GM21381 (cell line): ENCODE data around the gene SERPINB12.

ENCODE experiments used
- ATAC-seq: cut with Tn5 transposase; IDR thresholded peaks from one replicate; pipeline ENCODE4 v1.9.1; 2021; ENCODE audit warnings: mild to moderate bottlenecking, moderate library complexity; ENCODE audit not compliant: unreplicated experiment

SERPINB12 gene, protein sequence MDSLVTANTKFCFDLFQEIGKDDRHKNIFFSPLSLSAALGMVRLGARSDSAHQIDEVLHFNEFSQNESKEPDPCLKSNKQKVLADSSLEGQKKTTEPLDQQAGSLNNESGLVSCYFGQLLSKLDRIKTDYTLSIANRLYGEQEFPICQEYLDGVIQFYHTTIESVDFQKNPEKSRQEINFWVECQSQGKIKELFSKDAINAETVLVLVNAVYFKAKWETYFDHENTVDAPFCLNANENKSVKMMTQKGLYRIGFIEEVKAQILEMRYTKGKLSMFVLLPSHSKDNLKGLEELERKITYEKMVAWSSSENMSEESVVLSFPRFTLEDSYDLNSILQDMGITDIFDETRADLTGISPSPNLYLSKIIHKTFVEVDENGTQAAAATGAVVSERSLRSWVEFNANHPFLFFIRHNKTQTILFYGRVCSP

DNA sequence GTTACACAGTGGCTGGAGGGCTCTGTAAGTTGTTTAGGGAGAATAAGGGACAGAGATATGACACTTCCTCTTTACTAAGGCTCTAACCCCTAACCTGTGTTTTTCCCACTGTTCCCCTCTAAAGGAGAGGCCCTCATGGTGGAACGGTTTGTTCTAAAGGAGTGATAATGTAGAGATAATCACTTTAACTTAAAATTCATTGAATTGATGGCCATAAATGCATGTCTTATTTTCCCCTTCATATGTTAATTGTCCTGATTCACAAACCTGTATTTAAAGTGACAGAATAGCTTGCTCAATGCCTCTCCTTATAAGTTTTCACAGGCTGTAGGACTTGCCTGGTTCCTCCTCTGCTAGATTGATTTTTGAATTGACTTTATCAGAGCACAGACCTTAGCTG is at the start of gene SERPINB12:
TSS of gene SERPINB12 (plus strand) at position 301 of the 400 bp plus-strand sequence. CDS start 13,791 bp downstream, outside the sequence.
- ATAC-seq = no peak

- no peak for ATAC-seq
Observed at GRCh38 chr18:63492851-63493250, 49.3 kb upstream of the SERPINB12 start.

DNA sequence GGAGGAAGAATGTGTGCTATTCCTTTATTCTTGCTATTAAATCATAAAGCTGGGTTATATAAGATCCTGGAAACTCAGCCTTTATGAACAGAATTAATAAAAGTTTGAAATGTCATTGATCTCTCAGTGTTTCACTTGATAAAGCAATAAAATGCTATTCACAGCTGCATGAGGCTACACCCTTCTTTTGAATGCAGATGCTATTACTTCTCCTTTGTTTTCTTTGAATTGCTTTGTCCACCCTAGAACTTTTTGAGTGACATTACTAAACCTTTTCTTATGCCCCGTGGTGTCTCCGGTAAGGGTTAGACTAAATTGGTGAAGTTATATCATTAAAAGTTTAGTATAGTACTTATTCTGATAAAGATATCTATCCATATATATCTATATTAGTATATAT is 46.5 kb upstream of the SERPINB12 start:
- ATAC-seq = no peak

DNA sequence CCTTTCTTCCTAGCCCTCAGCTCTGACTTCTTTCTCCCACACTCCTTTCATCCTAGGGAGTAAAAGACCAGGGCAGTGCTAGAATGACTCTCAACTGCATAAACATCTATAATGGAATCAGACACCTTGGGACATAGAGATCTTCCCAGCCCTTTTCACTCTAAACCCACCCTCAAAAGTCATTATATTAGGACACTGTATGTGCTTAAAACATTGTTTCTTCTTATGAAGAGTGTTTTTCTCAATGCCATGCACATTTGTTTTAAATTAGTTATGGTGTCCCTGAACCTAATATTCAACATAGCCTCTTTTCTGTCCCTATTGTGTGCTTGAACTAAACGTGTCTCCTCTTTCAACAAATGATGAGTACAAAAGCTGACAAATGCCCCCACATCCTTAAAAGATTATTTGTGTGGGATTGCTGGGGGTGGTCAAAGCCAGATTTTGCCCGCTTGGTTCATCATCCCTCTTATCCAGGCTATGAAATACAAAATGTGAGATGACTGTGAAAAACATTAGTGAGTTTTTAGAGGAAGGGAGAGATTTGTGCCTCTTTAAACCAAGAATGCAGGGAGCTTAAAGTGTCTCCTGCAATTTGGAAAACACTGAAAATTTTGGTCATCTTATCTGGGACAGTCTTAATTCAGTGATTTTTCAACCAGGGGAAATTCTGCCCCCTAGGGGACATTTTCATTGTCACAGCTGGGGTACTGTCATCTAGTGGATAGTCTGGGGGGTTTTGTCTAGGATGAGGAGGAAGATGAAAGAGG is 36.4 kb upstream of the SERPINB12 start:
- ATAC-seq = no peak

- ATAC-seq = no peak
Observed at GRCh38 chr18:63506336-63506646, 35.9 kb upstream of the SERPINB12 start.

DNA sequence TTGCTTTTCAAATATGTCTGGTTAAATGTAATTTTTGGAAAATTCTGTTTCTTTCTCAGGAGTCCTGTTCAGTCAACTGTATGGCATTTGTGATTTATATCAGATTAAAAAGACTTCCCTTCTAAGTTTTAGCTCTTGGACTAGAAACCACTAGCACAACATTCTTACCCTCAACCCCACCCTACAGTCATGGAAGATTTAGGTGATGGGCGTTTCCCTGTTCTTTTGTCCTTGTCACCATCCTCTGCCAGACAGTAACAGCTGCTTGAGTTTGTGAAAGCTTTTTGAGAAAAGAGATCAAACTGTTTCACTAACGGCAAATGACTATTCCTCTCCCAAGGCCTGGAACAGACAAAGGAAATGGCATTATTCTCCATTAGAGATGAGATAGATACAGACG is 33.6 kb upstream of the SERPINB12 start:
- ATAC-seq = no peak

DNA sequence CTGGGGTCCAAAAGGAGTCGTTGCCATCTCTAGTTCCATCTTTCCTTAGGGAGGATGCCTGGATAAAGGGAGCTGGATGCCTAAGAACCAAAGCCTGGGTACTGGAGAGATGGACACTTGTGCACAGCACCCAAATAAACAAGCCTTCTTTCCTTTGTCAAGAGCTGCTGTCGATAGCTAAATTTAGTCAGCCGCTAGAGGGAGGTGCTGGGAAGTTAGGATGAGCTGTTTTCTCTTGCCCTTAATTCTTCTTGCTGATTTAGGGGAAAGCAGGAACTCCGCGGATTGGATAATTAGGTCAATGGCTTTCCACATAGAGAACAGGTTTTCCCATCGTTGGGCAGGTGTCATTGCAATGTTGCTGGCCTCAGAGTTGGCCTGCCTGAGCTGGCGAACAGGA is 30.9 kb upstream of the SERPINB12 start:
- no peak for ATAC-seq

- no peak for ATAC-seq
Observed at GRCh38 chr18:63514326-63514725, 27.8 kb upstream of the SERPINB12 start.

DNA sequence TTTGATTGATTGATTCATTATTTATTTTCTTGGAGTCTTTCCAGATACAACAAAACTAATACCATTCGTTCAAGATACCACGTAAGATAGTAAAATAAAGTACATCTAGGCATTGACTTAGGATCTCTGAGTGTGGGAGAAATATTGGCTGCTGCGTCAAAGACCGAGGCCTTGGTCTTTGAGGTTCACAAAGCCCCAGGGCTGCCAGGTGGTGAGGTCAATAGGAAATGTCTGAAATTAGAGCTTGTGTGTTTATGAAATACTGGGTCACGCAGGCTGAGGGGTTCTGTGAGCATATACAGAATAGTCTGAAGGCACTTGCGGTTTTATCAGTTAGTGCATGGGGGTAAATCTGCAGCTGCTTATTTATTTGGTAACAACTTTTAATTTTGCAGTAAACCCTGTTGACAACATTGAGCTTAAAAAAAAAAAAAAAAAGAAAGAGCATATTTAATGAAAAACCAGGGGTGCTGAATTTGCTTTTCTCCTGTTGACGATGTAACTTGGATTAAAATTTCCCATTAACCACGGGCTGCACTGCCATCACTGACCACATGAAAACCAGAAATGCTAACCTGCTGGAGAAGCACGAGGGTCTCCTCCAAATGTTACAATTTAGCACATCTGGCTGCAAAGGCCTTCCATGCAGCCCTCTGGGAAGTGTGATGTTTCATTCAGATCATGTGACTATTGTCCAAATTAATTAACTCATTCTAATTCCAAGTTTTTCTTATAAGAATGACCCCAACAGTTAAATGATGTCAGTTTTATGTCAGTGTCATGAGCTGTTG is 27.1 kb upstream of the SERPINB12 start:
- no peak for ATAC-seq

DNA sequence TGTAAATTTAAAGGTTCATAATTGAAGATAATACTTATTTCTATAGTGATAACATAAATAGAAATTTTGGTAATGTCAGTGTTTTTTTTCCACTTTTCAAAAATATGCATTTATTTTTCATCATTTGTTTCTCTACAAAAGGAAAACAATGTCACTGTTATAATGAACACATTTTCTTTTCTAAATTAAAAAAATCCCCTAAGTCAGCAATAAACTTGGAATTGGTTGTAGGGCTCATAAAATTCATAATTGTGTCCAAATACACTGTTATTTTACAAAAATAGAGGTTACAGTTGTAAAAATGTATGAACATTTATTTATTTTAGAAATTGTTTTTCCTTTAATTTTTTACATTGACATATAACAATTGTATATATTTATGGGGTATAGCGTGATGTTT is 26.4 kb upstream of the SERPINB12 start:
- no peak for ATAC-seq

DNA sequence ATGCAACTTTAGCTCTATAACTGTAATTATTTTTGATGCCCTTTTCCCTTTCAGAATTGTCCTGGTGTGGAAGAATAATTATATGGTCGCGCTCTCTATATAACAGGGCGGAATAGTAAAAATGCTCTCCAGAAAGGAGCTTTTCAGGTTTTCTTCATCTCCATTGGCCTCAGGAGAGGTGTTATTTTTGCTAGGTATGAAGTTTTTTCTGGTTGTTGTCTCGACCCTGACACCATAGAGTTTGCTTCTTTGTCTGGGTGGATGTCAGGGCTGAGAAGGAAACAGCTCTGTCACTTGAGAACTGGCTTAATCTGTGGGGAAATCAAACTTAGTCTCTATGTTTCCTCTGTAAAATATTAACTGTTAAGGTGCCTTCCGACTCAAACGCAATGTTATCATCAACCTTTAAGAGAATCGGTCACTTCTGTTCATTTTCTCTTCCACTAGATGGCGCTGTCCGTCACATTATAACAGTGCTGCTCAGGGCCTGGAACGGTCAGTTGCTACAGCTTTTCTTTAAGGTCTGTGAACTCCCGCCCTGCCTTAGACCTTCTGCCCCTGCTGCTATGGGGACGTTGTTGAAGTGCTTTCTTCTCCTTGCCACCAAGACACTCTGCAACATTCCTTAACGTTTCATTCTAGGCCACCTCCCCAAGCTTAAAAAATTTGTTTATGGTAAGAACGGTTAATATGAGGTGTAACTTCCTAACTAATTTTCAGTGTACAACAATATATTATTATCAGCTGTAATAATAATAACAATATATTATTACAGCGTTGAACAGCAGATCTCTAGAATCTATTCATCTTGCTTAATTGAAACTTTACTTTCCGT is 23.8 kb upstream of the SERPINB12 start:
- ATAC-seq = peak; percentile 93

- ATAC-seq = no peak
Observed at GRCh38 chr18:63520053-63520685, 22.0 kb upstream of the SERPINB12 start.

- no peak for ATAC-seq
Observed at GRCh38 chr18:63523660-63524059, 18.5 kb upstream of the SERPINB12 start.

GRCh38 chr18:63527251-63527650 is 14.9 kb upstream of the SERPINB12 start:
- no peak for ATAC-seq

DNA sequence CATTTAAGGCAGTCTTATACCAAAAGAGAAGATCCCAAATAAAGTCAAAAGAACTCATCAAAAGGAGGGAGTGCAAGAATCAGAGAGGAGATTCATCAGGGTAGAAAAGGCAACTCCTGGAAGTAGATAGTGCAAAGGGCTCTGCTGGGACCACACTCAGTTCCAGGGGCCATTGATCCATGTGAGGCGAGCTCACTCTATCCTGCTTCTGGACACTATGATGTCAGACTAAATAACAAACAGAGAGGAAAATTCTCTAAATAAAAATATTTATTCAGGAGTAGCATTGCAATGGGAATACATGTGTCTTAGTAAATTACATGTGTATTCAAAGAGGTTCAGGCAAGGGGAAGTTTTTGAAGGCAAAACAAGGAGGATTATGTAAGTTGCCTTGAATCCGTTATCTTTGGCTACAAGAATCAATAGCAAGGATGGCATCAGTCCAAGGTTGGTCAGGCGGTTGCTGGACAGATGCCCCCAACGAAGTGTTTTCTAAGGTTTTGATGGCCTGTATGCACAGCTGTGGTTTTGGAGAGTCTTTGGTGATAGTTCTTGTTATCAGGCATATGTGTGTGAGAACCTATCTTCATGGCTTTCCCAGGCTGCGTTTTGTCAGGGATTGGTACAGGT is 13.2 kb upstream of the SERPINB12 start:
- no peak for ATAC-seq

DNA sequence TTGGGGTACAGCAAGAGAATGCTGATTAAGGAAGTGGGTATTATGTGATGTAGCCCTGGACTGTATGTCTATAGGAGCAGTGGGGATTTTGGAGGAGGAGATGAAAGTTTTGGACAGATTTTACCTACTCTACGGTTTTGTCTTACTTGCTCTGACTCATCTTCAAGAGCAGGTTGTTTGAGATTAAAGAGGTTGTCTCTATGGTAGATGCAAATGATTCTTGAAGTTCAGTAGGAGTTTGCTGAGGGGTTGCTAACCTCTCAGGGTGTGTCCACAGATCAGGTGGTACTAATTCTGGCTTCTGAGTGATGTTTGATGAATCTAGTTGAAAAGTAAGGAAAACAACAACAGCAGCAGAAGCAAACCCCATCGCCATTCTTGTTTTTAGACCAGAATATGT is 9.7 kb upstream of the SERPINB12 start:
- ATAC-seq = no peak

- ATAC-seq = no peak
Observed at GRCh38 chr18:63534615-63535014, 7.6 kb upstream of the SERPINB12 start.

DNA sequence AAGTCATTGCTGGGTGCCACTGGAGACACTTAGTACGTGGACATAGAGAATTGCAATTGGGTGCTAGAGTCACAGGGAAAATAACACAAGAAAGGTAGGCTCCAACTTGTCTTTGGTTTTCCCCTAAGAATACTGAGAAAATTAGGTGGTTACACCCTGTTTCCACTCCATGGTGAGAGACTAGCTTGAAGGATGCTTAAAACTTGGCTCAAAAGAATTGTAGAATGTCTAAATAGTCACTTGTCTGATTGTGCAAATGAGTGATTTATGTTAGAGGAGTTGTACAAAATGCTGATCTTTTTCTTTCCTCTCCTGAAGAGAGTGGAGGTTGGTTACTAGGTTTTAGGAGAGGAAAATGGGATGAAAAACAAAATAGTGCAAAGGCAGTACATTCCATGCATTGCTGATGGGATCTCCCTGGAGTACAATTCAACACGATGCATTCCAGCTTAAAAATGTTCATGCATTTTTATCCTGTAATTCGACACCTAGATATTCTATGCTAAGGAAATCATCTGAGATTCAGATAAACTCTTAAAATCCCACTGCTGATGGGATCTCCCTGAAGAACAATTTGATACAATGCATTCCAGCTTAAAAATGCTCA is 2.2 kb upstream of the SERPINB12 start:
- no peak for ATAC-seq

GRCh38 chr18:63544017-63544416 is 1.8 kb downstream of the SERPINB12 start:
- no peak for ATAC-seq
